GM19395 (cell line): ENCODE data around the gene OR52K2.
"Not testable (repeated sequence)": the region's sequence is repeated elsewhere in the genome, so short reads cannot be mapped to it uniquely, and the experiment has no call there.

Experiments
- ATAC-seq: cut with Tn5 transposase; IDR thresholded peaks from one replicate; pipeline ENCODE4 v1.9.1; 2021; ENCODE audit warnings: mild to moderate bottlenecking, moderate library complexity; ENCODE audit not compliant: unreplicated experiment

Gene OR52K2

GRCh38 chr11:4479644-4480043, 30.5 kb downstream of the OR52K2 start:
- no peak for ATAC-seq

DNA sequence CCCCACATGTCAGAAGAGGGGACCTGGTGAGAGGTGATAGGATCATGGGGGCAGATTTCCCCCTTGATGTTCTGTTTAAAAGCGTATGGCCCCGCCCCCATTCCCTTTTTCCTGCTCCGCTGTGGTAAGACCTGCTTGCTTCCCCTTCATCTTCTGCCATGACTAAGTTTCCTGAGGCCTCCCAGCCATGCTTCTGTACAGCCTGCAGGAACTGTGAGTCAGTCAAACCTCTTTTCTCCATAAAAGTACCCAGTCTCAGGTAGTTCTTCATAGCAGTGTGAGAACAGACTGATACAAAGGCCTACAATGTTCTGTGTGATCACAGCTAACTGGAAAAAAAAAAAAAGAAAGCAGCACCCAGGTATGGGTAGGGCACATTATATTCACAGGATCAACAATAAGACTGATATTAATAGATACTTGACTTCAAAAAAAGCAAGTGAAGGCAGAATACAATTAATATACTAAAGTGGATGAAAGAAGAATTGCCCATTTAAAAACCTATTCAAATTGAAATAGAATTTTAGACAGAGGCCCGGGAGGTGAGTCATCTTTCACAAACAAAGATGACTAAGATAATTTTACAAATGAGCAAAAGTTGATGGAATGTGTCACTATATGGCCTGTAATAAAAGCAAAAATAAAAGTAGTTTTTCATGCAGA, 31.6 kb downstream of the OR52K2 start:
- no peak for ATAC-seq

DNA sequence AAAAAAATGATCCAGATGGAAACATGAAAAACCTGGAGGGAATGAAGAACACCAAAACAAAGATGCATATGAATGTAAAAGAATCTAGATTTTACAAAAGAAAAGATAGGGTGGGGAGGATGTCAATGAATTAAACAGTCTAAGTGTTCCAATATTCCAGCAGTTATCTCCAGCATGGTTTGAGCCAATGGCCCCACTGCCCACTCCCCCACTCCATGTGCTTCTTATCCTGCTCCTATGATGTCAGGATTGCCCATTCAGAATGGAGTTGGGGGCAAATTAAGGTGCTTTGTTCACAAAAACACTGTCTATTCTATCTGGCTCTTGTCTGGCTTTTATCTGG, 32.1 kb downstream of the OR52K2 start:
- ATAC-seq = no peak

GRCh38 chr11:4482445-4482844, 33.4 kb downstream of the OR52K2 start, which contains the start of gene OR52K1:
Gene OR52K1, plus strand, starts transcription at chr11:4482646. Its CDS starts 6,255 bp downstream, at chr11:4488901.
- no peak for ATAC-seq

DNA sequence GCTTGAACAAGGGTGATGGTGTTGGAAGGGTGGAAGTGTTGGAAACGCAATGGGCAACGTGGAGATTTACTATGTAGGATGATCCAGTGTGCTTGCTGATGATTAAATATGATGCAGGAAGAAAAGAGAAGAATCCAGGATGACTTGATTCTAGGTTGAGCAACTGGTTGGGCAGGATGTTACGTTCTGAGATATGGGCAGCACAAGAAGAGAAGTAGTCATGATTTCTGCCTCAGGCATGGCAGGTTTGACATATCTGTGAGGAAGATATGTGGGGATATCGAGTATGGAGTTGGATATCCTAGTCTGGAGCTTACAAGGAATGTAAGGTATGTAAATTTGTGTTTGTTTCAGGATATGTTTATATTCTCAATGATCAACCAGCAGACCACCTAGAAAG, 35.2 kb downstream of the OR52K2 start:
- no peak for ATAC-seq

DNA sequence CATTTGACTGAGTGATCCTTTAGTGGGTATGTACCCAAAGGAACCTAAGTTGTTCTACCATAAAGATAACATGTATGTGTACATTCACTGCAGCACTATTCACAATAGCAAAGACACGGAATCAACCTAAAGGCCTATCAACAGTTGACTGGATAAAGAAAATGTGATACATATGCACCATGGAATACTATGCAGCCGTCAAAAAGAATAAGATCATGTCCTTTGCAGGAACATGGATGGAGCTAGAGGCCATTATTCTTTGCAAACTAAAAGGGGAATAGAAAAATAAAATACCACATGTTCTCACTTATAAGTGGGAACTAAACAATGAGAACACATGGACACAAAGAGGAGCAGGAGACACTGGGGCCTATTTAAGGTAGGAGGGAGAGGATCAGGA, 42.3 kb downstream of the OR52K2 start:
- not testable (repeated sequence) for ATAC-seq

- no peak for ATAC-seq
These were observed 42.9 kb downstream of the OR52K2 start for GRCh38 chr11:4491878-4492606.

DNA sequence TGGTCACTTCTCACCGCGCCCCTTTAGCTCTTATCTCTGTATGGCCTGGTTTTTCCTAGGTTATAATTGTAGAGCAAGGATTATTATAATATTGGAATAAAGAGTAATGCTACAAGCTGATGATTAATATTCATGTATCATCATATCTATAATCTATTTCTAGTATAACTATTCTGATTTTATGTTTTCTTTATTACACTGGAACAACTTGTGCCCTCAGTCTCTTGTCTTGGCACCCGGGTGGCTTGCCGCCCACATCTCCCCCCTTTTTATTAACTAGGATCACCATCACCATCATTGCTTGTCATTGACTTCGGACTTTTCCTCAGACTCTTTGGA, 44.4 kb downstream of the OR52K2 start:
- ATAC-seq = no peak

DNA sequence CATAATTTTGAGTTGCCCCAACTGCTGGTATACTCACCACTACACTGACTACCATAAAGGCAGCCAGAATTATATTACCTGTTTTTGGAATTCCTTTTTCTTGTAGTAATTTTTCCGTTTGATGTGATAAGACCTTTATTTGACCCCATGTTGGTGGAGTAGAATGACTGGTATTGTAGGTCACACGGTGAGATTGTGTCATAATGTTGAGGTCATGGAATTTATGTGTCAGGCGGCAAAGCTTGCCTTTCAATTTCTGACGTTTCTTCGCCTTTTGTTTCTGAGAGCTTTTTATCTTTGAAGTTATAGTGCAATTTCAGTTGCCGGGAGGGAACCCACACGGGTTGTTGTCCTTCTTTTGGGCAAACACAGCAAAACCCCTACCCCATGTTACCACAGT, 46.4 kb downstream of the OR52K2 start:
- ATAC-seq = no peak

DNA sequence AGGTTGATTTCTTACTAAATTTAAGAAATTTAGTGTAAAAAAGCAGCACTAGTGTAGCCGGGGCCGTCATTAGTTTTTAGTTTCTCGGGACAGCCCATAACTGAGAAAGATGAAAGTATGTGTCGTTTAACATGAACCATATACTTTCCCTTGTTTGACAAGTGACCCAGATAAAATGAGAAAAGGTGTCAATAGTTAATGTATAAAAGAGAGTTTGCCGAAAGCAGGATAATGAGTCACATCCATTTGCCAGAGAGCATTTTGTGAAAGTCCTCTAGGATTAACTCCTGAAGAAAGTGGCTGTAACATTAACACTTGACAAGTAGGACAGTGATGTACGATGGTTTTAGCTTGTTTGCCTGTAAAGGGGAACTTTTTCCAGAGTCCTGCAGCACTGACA, 46.9 kb downstream of the OR52K2 start:
- no peak for ATAC-seq

GRCh38 chr11:4496557-4497248, 47.6 kb downstream of the OR52K2 start:
- ATAC-seq = no peak
